Measurements from ENCODE around the gene YWHAG. TPM values are rescaled to one million over a fixed set of nuclear protein-coding genes. Genes with fewer than 3 reads are reported as not detected.
"Not testable (repeated sequence)": the region's sequence is repeated elsewhere in the genome, so short reads cannot be mapped to it uniquely, and the experiment has no call there.

YWHAG gene
- total RNA-seq, 1 experiment from 2014 or later: 113 TPM

- DNase-seq (ENCODE audit: low spot score): not testable (repeated sequence)
- in situ Hi-C loops (cut with HindIII; ENCODE audit: low sequenced_read_pairs): loop anchor here (10.0 kb wide), 1 partner anchor 104 kb away; the partner anchor contains the start of gene SRRM3
These were observed 49.9 kb downstream of the YWHAG start for GRCh38 chr7:76308874-76309273.

DNA sequence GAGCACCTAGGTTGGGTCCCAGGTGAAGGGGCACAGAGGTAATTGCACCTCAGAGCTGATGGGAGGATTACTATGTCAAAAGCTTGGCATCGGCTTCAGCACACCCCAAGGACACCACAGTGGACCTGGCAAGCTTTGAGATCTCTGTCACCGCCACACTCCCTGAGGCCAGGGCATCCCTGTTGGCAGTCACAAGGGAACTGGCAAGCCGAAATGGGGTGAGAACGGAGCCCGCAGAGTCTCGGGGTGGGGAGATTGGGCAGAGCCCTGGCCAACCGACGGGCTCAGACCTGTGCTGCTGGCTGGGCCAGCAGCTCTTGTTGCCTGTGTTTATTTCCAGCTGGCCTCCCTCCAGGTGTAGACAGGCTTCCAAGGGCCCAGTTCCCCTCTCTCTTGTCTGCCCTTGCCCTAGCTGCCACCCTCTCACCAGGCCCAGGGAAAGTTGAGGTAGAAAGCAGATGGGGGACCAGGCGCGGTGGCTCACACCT is 53.9 kb downstream of the YWHAG start:
- in situ Hi-C loops (cut with HindIII; ENCODE audit: low sequenced_read_pairs): loop anchor here (10.0 kb wide), 1 partner anchor 100 kb away; the partner anchor contains the start of gene SRRM3
- peak; percentile 93 for DNase-seq (ENCODE audit: low spot score)

DNA sequence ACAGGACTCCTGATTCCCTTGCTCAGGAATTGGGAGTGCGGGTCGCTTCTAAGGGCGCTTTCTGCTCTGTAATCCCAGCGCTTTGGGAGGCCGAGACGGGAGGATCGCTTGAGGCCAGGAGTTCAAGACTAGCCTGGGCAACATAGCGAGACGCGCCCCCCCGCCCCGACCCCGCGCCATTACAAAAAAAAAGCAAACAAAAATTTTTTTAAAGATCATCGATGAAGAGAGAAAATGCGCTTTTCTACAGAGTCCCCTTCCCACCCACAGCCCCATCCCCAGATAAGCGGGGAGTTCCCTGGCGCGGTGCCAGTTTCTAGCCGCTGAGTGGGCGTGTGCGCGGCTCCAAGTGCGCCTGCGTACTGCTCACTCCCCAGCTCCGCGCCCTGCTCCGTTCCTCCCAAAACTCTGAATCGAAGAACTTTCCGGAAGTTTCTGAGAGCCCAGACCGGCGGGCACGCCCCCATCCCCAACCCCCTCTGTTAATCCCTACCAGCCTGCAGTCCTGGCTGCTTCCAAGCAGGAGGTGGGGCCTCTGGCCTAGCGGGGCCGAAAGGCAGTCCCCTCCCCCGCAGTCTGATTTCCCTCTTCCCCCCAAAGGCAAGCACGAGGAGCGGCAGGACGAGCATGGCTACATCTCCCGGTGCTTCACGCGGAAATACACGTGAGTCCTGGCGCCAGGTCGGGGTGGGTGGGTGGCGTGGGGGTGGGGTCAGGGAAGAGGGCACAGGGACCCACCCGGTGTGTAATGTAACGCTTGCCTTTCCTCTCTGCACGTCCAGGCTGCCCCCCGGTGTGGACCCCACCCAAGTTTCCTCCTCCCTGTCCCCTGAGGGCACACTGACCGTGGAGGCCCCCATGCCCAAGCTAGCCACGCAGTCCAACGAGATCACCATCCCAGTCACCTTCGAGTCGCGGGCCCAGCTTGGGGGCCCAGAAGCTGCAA is 55.3 kb downstream of the YWHAG start:
- in situ Hi-C loops (cut with HindIII; ENCODE audit: low sequenced_read_pairs): loop anchor here (10.0 kb wide), 1 partner anchor 99 kb away; the partner anchor contains the start of gene SRRM3
- DNase-seq (ENCODE audit: low spot score): peak; percentile 57

- in situ Hi-C loops (cut with HindIII; ENCODE audit: low sequenced_read_pairs): loop anchor here (10.0 kb wide), 1 partner anchor 98 kb away; the partner anchor contains the start of gene SRRM3
- peak; percentile 96 for DNase-seq (ENCODE audit: low spot score)
These were observed 56.2 kb downstream of the YWHAG start, which contains the start of gene HSPB1 for GRCh38 chr7:76302347-76303201. Gene HSPB1, plus strand, starts transcription at chr7:76302673. Its CDS starts 40 bp downstream, at chr7:76302713.

DNA sequence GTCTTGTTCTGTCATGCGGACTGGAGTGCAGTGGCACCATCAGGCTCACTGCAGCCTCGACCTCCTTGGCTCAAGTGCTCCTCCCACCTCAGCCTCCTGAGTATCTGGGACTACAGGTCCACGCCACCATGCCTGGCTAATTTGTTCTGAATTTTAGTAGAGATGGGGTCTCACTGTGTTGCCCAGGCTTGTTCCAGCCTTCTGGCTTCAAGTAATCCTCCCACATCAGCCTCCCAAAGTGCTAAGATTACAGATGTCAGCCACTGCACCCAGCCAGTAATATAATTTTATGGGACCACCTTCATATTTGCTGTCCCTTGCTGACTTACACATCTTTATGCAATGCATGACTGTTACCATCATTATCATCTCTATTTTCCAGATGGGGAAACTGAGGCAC is 57.8 kb downstream of the YWHAG start:
- in situ Hi-C loops (cut with HindIII; ENCODE audit: low sequenced_read_pairs): loop anchor here (10.0 kb wide), 1 partner anchor 96 kb away; the partner anchor contains the start of gene SRRM3
- DNase-seq (ENCODE audit: low spot score): no peak

DNA sequence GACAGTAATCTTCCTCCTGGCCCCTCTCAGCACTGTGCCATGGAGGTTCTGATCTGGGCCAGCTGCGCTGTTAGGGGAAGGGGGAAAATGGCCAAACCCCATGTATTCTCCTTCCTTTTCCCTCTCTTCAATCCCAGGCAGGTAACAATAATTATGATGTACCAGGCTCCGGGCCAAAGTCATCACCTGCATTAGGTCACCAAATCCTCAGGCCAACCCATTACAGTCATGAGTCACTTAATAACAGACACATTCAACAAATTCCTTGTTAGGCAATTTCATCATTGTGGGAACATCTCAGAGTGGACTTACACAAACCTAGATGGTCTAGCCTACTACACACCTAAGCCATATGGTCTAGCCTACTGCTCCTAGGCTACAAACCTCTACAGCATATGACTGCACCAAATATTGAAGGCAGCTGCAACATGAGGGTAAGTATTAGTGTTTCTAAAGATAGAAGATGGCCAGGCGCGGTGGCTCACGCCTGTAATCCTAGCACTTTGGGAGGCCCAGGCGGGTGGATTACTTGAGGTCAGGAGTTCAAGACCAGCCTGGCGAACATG is 58.5 kb downstream of the YWHAG start:
- in situ Hi-C loops (cut with HindIII; ENCODE audit: low sequenced_read_pairs): loop anchor here (10.0 kb wide), 1 partner anchor 95 kb away; the partner anchor contains the start of gene SRRM3
- no peak for DNase-seq (ENCODE audit: low spot score)

DNA sequence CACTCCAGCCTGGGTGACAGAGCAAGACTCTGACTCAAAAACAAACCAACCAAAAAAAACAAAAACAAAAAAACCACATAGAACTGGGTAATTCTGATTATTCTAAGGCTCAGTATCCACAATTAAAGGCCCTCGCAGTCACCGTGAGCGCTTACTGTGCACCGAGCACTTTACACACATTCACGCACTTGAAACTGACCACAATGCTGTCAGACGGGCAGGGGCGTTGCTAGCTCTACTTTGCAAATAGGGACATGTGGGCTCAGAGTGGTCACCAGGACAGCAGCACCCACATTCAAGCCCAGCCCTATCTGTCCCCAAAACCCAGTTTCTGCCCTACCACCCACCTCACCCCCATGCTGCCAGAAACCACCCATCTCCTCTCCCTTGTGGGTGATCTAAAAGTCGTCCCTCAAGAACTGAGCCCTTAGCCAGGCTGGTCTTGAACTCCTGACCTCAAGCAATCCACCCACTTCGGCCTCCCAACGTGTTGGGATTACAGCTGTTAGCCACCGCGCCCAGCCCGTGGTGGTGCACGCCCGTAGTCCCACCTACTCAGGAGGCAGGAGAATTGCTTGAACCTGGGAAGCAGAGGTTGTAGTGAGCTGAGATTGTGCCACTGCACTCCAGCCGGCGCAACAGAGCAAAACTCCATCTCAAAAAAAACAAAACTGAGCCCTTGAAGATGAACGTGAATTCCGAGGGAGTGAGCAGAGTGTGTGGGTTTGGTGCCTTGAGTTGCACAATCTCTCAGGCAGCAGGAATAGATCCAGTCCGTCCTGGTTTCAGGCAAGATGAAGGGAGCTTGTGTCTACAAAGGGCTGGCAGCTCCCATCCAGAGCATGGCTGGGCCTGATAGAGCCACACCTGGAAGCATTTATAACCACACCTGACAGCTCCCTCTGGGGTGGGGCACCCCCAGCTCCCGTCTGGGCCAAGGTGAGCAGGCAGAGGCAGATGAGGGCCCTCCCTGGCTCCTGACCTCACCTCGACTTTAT is 61.7 kb downstream of the YWHAG start:
- in situ Hi-C loops (cut with HindIII; ENCODE audit: low sequenced_read_pairs): no loop called here
- no peak for DNase-seq (ENCODE audit: low spot score)

GRCh38 chr7:76294344-76295024 is 64.3 kb downstream of the YWHAG start:
- DNase-seq (ENCODE audit: low spot score): peak; percentile 71
- in situ Hi-C loops (cut with HindIII; ENCODE audit: low sequenced_read_pairs): no loop called here

DNA sequence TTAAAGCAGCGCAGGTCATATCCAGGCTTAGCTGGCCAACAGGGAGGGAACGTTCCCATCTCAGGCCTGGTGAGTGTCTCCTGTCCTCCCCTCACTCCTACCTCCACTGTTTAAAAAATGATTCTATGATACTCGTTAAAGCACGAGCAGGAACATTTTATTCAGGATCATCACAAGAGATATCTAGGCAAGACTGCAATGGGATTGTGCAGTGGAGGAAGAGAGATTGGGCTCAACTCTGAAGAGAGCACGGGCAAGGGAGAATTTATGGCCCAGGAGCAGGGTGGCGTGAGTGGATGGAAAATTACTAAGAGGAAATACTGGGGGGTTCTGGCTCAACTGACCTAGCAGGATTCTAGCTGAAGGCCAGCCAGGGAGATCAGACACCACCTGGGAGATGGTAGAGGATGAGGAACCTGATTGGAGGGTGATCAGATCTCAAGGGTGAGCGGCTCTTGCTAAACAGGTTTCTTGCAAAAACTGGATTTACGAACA is 65.3 kb downstream of the YWHAG start:
- no peak for DNase-seq (ENCODE audit: low spot score)
- in situ Hi-C loops (cut with HindIII; ENCODE audit: low sequenced_read_pairs): no loop called here

DNA sequence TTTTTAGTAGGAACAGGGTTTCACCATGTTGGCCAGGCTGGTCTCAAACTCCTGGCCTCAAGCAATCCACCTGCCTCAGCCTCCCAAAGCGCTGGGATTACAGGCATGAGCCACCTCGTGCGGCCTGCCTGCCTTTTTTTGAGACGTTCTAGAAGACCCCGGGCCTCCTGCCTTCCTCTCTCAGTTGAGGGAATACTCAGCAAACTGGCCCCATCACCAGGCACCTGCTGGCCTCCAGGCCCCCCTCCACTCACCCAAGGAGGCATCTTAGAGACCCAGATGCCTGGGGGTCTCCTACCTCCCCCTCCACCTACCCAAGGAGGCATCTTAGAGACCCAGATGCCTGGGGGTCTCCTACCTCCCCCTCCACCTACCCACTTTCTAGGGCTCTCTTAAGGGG is 65.9 kb downstream of the YWHAG start:
- DNase-seq (ENCODE audit: low spot score); in situ Hi-C loops (cut with HindIII; ENCODE audit: low sequenced_read_pairs): not testable (repeated sequence)

DNA sequence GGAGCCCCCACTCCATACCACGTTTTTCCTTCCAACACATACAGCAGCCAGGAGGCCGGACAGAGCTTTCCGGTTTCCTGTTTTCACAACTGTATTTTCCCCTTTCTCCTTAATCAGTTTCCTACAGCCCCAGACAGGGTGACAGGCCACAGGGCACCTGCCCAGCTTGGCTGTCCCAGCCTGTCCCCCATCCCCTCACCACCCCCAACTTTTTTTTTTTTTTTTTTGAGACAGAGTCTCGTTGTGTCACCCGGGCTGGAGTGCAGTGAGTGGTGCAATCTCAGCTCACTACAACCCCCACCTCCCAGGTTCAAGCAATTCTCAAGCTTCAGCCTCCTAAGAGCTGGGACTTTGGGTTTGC is 66.6 kb downstream of the YWHAG start:
- in situ Hi-C loops (cut with HindIII; ENCODE audit: low sequenced_read_pairs): no loop called here
- DNase-seq (ENCODE audit: low spot score): no peak

- DNase-seq (ENCODE audit: low spot score): peak; percentile 89
- in situ Hi-C loops (cut with HindIII; ENCODE audit: low sequenced_read_pairs): no loop called here
These were observed 67.2 kb downstream of the YWHAG start for GRCh38 chr7:76291351-76292212.

DNA sequence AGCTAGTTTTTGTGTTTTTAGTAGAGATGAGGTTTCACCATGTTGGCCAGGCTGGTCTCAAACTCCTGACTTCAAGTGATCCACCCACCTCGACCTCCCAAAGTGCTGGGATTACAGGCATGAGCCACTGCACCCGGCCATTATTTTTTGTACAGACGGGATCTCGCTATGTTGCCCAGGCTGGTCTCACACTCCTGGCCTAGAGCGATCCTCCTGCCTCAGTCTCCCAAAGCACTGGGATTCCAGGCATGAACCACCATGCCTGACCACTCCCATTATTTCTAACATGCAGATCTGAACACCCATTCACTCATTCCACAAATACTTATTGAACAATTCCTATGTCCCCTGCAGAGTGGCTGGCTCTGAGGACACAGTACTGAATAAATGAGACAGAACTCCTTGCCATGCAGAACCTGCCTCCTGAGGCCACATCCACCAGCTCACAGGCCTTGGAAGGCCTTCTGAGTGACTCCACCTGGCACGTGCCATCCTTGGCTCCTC is 67.9 kb downstream of the YWHAG start:
- DNase-seq (ENCODE audit: low spot score); in situ Hi-C loops (cut with HindIII; ENCODE audit: low sequenced_read_pairs): not testable (repeated sequence)

GRCh38 chr7:76286842-76287403 is 71.9 kb downstream of the YWHAG start:
- in situ Hi-C loops (cut with HindIII; ENCODE audit: low sequenced_read_pairs): no loop called here

DNA sequence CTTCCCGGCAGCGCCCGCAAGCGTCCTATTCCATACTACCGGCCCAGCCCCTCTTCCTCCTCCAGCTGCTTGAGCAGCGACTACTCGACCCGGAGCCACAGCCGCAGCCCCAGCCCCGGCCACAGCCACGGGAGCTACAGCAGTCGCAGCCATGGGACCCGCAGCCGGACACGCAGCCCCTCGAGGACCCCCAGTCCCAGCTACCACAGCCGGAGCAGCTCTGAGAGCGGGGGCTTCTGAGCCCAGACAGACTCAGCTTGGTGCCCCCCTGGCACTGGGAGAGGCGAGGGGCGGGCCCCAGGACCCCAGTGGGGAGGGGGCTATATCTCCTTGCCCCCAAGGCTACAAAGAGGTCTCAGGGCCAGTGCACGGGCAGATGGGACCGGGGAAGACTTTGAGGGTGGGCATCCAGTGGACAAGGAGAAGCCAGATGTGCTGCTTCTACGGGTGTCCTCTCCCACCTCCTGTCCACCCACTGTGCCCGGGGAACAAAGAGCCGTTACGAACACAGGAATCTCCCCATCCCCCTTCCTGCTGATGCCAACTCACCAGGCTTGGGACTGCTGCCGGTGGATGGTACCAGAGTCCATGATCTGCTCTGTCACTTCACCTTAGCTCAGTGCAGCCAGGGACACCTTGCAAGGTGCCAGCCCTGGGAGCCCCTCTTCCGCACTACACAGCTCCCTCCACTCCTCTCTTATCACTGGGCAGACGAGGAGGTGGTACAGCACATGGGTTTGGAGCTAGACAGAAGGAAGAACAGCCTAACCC is 73.0 kb downstream of the YWHAG start:
- no peak for DNase-seq (ENCODE audit: low spot score)
- in situ Hi-C loops (cut with HindIII; ENCODE audit: low sequenced_read_pairs): no loop called here

More at GRCh38 chr7:76286842-76287403, 71.9 kb downstream of the YWHAG start:
- DNase-seq (ENCODE audit: low spot score): no peak

All from G401 (cell line).